Epidermal melanocyte (primary cell): ENCODE results near the gene COG4.
"Not testable (repeated sequence)": the region's sequence is repeated elsewhere in the genome, so short reads cannot be mapped to it uniquely, and the experiment has no call there.

ENCODE experiments used
- DNase-seq: peaks from one replicate; pipeline ENCODE4 v3.0.0; 2011; ENCODE audit warnings: low spot score; ENCODE audit not compliant: insufficient read length

Gene COG4

DNA sequence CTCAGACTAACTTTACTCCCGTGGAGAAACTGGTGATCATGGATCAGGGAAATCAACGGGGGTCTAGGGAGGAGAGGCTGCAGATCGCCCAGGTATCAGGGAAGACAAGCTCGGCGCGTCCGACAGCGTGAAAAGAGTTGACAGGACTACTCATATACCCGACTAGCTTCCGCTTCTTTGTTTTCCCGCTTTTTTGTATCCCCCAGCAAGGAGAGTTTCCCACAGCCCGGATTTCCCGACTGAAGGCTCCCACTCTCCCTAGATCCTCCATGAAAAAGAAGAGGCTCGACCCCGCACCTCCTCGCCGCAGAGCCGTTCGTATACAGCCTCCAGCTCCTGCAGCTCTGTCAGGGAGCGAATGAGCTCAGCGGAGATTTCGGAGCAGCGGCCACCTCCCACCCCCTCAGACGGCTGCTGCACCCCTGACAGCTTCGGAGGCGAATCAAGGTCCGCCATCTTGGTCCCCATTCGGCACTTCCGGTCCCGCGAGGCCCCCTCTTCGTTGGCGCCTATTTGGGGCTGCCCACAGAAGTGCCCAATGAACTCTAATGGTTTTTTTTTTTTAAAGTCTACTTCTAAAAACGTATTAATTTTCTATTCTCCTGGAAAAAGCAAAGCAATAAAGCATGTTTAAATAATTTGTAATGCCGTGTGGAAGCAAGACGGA, at the start of gene COG4:
TSS of gene COG4 (minus strand) at position 479 of the 667 bp plus-strand sequence. CDS start at position 468, 11 bp downstream.
- peak; percentile 83 for DNase-seq

DNA sequence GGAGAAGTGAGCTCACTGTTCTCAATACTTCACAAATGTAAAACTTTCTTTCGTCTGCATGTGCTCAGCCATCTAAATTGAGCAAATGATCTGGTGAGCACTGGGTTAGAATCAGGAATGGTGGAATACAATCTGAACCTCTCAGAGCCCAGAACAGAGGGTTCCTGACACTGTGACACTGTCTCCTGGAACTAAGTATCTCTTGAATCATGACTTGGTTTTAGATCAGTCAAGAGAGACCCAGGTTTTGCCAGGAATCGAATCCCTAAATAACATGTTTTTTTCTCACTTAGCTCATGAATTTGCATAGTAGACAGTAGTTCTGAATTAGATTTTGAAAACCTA, 49.5 kb upstream of the COG4 start:
- DNase-seq = no peak

DNA sequence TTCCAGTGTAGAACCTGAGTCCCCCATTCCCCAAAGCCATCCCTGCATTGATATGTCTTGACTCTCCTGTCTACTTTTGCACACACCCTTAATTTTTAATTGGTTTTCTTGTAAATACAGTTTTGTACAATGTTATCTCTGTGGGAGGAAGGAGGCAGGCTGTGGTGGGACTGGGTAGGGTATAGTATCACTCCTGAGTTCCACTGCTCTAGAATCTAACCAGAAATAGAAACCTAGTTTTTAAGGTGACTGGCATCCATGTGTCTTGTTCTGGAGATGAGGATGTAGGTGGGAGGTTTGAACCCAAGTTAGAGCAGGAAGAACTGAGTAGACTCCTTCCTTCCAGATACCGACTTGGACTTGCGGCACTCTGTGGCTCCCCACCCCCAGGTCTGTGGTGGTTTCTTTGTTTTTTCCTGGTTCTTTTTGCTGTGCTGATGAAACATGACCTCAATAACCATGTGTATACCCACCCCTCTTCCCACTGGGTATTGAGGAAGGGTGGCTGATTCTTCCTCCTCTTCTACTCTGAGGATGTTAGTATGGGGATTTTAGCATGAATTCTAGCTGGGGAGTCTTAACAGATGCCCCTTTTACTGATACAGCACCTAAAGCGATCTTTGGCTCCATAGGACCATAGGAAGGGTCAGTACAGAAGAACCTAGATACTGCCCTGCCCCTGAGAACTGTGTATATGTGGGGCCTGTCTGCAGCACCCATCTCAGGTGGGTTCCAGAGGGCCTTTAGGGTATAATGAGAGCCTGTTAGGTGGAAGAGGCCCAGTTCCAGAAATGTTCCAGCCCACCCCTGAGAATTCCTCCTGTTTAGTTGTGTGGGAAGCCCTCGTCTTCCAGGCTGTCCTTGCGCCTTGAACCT, 48.9 kb upstream of the COG4 start:
- no peak for DNase-seq

DNA sequence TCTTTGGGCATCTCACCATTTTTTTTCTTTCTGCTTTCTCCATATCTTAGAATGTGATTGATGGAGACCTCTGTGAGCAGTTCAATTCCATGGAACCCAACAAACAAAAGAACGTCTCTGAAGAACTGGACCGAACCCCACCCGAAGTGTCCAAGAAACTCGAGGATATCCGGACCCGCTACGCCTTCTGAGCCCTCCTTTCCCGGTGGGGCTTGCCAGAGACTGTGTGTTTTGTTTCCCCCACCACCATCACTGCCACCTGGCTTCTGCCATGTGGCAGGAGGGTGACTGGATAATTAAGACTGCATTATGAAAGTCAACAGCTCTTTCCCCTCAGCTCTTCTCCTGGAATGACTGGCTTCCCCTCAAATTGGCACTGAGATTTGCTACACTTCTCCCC, 48.3 kb upstream of the COG4 start:
- DNase-seq = no peak

DNA sequence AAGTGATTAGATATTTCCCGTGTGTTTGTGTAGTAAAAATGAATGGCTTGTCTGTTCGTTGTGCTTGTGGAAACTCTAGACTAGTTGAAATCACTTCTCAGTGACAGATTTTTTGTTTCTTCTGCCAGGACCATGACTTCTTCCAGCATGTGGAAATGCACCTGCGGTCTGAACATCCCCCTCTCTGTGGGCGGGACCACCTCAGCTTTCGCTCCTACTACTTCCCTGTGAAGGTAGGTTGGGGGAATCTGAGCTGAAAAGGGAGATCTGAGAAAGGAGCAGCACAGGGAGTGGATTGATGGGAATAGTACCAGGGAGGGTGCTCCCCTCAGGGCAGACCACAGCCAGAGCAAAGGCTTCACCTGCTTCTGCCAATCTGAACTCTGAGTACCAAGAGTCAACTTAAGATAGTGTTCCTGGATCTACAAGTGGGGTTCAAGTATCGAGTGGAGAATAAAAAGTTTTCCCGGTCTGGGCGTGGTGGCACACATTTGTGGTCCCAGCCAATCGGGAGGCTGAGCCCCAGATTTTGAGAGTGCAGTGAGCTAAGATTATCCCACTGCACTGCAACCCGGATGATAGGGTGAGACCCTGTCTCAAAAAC, 47.7 kb upstream of the COG4 start:
- DNase-seq = no peak

DNA sequence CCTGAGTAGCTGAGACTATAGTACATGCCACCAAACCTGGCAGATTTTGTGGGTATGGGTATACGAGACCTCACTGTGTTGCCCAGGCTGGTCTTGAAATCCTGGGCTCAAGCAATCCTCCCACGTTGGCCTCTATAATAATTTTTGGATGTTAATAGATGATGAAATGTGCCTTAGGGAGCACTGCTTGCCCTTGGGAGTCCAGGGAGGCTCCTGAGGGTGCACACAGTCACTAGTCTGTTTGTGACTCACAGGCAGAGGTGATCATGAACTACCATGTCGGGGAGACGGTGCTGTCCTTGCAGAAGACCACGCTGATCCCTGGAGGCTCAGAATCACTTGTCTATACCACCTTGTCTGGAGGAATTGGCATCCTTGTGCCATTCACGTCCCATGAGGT, 46.4 kb upstream of the COG4 start:
- DNase-seq = no peak

DNA sequence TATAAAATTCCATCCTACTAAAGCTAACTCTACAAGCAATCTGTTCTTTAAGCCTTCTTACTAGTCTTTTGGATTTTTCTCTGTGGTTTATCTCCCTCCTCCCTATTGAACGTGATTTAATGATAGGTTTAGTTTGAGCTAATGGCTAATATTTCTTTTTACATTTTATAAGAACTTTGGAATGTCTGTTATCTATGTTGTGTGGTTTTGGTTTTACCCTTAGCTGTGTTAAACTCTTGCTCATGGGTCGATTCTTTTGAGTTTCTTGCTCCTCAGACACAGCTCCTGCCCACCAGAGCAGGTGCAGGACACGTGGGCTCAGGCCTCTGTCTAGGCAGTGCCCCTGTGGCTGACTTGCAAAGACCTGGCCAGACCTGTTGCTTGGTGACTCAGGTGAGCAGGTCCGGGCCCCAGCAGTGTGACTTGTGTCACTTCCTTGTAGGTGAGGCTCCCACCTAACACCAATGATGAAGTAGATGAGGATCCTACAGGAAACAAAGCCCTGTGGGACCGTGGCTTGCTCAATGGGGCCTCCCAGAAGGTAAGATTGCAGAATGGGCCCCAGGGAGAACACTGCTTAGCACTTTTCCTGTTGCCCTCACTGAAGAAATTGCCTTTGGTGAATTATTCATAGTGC, 45.4 kb upstream of the COG4 start:
- DNase-seq = no peak

DNA sequence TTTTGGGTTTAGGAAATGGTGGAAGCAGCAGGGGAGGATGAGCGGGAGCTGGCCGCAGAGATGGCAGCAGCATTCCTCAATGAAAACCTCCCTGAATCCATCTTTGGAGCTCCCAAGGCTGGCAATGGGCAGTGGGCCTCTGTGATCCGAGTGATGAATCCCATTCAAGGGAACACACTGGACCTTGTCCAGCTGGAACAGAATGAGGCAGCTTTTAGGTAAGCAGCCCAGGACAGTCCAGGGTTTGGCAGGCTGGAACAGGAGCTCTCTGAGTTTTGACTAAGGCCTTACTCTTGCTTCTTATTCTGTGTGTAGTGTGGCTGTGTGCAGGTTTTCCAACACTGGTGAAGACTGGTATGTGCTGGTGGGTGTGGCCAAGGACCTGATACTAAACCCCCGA, 41.7 kb upstream of the COG4 start:
- no peak for DNase-seq

DNA sequence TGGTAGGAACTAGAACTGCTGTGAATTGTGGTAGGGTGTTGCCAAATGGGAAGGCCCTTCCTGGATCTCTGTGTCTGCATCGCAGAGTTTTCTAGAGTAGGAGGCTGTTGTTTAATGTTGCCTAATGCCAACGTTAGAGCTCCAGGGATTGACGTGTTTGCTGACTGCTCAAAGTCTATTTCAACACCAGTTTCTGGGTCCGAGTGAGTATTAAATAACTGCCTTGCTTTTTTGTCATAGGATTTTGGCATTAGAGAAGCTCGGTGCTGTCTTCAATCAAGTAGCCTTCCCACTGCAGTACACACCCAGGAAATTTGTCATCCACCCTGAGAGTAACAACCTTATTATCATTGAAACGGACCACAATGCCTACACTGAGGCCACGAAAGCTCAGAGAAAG, 40.3 kb upstream of the COG4 start:
- no peak for DNase-seq

DNA sequence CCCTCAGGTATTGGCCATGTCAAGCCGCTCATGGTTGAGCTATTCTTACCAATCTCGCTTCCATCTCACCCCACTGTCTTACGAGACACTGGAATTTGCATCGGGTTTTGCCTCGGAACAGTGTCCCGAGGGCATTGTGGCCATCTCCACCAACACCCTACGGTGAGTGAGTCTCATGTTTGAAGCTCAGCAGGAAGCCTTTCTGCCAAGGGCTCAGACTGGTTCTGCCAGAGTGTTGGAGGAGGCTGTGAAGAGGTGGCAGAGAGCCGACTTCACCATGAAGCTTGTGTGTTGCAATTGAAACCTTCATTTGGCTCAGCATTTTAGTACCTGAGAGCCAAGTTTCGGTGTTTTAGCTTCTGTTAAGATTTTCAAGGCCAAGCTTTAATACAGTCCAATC, 38.3 kb upstream of the COG4 start:
- DNase-seq = no peak

DNA sequence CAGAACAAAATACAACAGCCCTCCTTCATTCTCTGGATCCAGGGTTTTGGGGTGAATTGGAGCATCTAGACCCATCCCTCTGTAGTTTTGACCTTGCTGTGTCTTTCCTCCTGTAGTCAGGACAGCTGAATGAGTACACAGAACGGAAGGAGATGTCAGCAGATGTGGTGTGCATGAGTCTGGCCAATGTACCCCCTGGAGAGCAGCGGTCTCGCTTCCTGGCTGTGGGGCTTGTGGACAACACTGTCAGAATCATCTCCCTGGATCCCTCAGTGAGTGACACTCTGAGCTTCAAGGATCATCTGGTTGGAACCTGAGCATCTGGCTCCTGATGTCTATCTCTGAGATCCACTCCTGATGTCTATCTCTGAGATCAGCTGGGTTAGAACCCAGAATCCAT, 32.7 kb upstream of the COG4 start:
- no peak for DNase-seq

DNA sequence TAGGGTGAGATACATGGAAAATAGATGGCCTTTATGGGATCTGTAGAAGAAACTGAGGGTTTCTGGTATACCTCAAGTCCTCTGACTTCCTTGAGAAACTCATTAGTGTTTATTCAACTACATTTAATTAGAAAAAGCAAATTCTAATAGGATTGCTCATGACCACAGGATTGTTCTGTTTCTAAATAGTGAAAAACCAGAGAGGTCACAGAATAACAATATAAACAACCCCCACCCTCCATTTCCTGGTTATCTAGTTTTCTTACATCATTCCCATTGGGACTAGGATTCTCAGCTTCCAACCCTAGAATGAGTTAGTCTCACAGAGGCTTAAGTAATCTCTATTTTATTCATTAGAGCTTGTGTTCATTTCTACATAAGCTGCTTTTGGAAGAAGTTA, 30.3 kb upstream of the COG4 start:
- no peak for DNase-seq

DNA sequence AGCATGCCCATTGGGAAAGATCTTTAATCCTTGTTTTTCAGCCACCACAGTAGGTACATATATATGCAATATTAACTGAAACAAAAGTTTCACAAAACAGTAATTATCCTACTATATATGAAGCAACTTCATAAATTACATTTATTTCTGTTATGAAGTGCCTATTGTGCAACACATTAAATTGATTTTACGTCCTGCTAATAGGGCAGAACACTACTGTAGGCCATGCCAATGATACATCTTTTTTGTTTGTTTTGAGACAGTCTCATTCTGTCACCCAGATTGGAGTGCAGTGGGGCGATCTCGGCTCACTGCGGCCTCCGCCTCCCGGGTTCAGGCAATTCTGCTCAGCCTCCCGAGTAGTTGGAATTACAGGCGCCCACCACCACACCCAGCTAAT, 29.3 kb upstream of the COG4 start:
- no peak for DNase-seq

DNA sequence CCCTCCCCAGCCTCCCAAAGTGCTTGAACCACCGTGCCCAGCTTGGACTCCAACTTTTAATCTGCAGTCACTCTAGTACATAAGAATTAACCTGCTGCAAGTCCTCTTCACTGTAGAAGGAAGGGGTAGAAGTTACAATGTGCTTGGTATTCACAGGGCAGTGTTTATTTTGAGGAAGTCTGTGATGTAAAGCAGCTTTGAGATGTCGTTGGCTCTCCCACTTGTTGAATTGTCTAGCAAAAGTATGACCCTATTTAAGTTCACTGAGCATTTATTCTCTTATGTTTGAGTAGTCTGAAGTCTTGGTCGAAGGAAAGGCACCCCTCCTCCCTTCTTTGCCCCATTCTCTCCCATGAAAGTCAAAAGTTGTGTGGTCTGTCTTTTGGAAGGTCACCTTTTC, 28.4 kb upstream of the COG4 start:
- DNase-seq = no peak

DNA sequence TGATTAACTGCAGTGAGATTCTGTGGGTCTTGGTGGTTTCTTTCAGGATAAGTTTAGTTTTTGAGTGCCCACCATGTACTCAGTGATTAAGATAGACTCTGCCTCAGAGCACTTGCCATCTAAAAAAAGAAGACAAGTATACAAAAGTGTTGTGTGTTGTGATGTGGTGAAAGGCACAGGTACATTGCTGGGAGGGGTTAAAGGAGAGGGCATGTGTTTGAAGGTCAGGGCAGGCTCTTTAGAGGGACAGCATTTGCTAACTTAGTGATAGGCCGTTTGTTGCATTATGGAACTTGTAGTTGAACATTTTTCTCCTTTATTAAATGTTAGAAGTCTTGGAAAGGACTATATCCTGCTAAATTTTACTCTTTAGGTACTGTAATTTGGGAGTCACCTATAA, 26.7 kb upstream of the COG4 start:
- no peak for DNase-seq

DNA sequence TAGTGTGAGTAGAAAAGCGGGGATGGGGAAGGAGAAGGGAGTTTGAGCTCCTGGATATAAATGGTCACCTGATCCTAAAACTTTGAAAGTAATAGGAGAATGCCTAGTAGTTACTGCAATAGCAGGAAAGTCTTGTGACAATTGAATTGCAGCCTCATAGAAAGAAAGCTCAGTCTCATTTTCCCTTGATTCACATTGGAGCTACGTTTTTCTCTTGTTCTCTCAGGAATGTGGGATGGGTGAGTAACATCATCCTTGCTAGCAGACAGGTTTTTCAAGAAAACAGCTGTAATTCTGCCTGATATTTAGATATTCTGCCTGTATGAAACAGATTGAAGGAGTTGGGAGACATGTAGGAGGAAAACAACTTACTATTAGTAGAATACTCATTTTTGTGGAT, 25.6 kb upstream of the COG4 start:
- DNase-seq = no peak

DNA sequence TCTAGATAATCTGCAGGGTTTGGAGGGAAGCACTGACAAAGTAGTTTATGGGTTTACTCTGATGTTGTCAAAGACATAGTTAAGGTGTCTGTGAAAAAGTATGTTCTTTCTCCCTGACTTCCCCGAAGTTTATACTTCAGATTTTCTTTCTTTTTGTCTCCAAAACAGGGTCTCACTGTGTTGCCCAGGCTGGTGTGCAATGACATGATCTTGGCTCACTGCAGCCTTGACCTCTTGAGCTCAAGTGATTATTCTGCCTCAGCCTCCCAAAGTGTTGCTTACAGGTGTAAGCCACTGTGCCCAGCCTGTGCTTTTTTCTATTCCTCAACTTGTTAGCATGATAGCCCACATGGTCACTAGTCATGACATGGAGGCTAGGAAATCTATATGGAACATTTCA, 21.2 kb upstream of the COG4 start:
- DNase-seq = no peak

DNA sequence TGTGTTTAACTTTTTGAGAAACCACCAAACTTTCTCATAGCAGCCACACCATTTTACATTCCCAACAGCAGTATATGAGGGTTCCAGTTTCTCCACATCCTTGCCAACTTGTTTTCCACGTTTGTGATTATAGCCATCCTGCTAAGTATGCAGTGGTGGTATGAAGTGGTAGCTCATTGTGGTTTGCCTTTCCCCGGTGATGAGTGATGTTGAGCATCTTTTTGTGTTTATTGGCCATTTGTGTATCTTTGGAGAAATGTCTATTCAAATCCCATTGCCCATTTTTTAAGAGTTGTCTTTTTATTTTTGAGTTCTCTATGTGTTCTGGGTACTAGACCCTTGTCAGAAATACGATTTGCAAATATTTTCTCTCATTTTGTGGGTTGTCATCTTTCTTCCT, 17.6 kb upstream of the COG4 start:
- DNase-seq = no peak

DNA sequence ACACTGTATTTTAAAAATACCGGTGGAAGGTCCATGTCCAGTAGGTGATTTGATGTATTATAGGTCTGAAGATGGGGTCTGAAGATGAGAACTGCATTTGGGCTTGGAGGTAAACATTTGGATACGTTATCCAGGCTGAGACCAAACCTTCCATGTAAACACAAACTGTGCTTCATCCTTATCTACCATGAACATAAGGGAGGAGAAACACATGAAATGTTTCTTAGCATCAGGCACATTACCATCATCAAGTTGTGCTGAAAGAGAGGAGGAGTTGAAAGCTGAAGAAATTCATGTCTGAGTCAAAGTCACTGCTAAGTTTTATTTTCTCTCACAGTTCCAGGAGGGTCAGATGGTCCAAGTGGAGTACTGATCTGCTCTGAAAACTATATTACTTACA, 11.6 kb upstream of the COG4 start:
- DNase-seq = no peak

DNA sequence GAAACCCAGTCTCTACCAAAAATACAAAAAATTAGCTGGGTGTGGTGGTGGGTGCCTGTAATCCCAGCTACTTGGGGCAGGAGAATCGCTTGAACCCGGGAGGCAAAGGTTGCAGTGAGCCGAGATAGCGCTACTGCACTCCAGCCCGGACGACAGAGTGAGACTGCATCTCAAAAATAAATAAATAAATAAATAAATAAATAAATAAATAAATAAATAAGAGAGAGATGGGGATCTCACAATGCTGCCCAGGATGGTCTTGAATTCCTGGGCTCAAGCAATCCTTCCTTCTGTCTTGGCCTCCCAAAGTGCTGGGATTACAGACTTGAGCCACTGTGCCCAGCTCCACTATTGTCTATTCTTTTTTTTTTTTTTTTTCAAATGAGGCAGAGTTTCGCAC, 6.6 kb upstream of the COG4 start:
- DNase-seq = not testable (repeated sequence)

DNA sequence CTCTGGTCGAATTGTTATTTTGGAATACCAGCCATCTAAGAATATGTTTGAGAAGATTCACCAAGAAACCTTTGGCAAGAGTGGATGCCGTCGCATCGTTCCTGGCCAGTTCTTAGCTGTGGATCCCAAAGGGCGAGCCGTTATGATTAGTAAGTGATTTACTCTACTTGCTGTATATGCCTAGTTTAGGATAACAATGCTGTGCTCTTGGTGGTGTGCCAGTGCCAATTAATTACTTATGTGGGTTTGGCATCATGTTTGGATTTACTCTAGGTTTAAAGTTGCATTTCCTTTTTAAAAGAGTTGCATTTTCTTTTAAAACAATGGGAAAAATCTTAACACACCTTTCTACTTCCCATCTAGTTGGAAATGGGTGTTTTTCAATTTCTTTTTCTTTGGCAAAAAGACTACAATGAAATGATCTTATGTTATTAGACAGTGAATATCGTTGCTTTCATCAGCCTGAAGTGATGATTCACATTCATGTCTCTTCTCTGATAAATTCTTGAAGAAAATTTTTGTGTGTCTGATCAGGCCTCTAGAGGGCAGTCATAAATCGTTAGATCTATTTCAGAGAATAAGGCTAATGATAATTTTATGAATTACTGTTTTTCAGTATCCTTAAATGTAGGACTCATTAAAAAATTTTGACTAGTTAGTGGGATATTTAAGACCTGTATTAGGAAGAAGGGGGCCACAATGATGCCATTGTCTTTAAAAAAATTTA, 5.9 kb upstream of the COG4 start:
- DNase-seq = peak; percentile 59
